ENCODE measurements around the gene CIDEC. TPM values are rescaled to one million over a fixed set of nuclear protein-coding genes. Genes with fewer than 3 reads are reported as not detected.
A peak's percentile ranks its signal among the peaks of the same experiment; 100 is the strongest.
"Not testable (repeated sequence)": the region's sequence is repeated elsewhere in the genome, so short reads cannot be mapped to it uniquely, and the experiment has no call there.

The CIDEC gene
- total RNA-seq, 2 donors from 2014 or later: 0.65 TPM; not detected in 1

- no peak overlapping the region for H3K4me3 Mint-ChIP-seq
- ATAC-seq (replicated peaks in 1 of 2) (no peak), DNase-seq (no peak)
- no peaks in the 10 kb centered on the region for H3K9me3 Mint-ChIP-seq
- peaks cover 33% of the 10 kb centered on the region for H3K4me1 Mint-ChIP-seq (ENCODE audit: low read depth)
- peaks cover 20% of the 10 kb centered on the region for H3K27me3 Mint-ChIP-seq (ENCODE audit: low read depth)
- H3K36me3 Mint-ChIP-seq (ENCODE audit: insufficient read depth in 2 of 2): peaks cover 0 to 2% of the 10 kb centered on the region in 2 donors
- no peak overlapping the region for H3K27ac Mint-ChIP-seq
Observed at GRCh38 chr3:9911863-9912262, 31.8 kb upstream of the CIDEC start.

- H3K27ac Mint-ChIP-seq: peak overlapping the region; percentile 1
- no peaks in the 10 kb centered on the region for H3K9me3 Mint-ChIP-seq
- ATAC-seq (replicated peaks in 1 of 2): peak; percentile 42 to 54
Observed at GRCh38 chr3:9909221-9910013, 29.4 kb upstream of the CIDEC start.

GRCh38 chr3:9908286-9908685 lies 28.2 kb upstream of the CIDEC start:
- no peak overlapping the region for H3K27ac Mint-ChIP-seq

More at GRCh38 chr3:9909221-9910013, 29.4 kb upstream of the CIDEC start:
- no peak for DNase-seq
- peaks cover 0 to 2% of the 10 kb centered on the region in 2 donors for H3K36me3 Mint-ChIP-seq (ENCODE audit: insufficient read depth in 2 of 2)
- no peak overlapping the region for H3K4me3 Mint-ChIP-seq
- peaks cover 22% of the 10 kb centered on the region for H3K4me1 Mint-ChIP-seq (ENCODE audit: low read depth)
- H3K27me3 Mint-ChIP-seq (ENCODE audit: low read depth): peaks cover 20% of the 10 kb centered on the region

GRCh38 chr3:9906480-9906879 lies 26.4 kb upstream of the CIDEC start:
- Mint-ChIP-seq H3K36me3 (ENCODE audit: insufficient read depth in 2 of 2) (no peaks in the 10 kb centered on the region), H3K27ac (no peak overlapping the region), H3K4me3 (no peak overlapping the region), H3K27me3 (ENCODE audit: low read depth) (peaks cover 10% of the 10 kb centered on the region), H3K9me3 (no peaks in the 10 kb centered on the region), H3K4me1 (ENCODE audit: low read depth) (peaks cover 39% of the 10 kb centered on the region)
- DNase-seq (no peak), ATAC-seq (replicated peaks in 1 of 2) (no peak)

More at GRCh38 chr3:9908286-9908685, 28.2 kb upstream of the CIDEC start:
- no peak for DNase-seq
- H3K4me1 Mint-ChIP-seq (ENCODE audit: low read depth): peaks cover 31% of the 10 kb centered on the region
- H3K4me3 Mint-ChIP-seq: no peak overlapping the region
- no peaks in the 10 kb centered on the region for H3K9me3 Mint-ChIP-seq
- peaks cover 20% of the 10 kb centered on the region for H3K27me3 Mint-ChIP-seq (ENCODE audit: low read depth)
- peaks cover 0 to 2% of the 10 kb centered on the region in 2 donors for H3K36me3 Mint-ChIP-seq (ENCODE audit: insufficient read depth in 2 of 2)
- ATAC-seq (replicated peaks in 1 of 2): no peak

GRCh38 chr3:9903904-9904303 lies 23.9 kb upstream of the CIDEC start:
- DNase-seq: no peak
- Mint-ChIP-seq H3K27me3 (ENCODE audit: low read depth) (peaks cover 5% of the 10 kb centered on the region), H3K4me1 (ENCODE audit: low read depth) (peaks cover 31% of the 10 kb centered on the region), H3K36me3 (ENCODE audit: insufficient read depth in 2 of 2) (no peaks in the 10 kb centered on the region), H3K4me3 (peak overlapping the region in 1 of 2 donors; percentile 62), H3K9me3 (no peaks in the 10 kb centered on the region), H3K27ac (peak overlapping the region; percentile 29)
- ATAC-seq (replicated peaks in 1 of 2): no peak

DNA sequence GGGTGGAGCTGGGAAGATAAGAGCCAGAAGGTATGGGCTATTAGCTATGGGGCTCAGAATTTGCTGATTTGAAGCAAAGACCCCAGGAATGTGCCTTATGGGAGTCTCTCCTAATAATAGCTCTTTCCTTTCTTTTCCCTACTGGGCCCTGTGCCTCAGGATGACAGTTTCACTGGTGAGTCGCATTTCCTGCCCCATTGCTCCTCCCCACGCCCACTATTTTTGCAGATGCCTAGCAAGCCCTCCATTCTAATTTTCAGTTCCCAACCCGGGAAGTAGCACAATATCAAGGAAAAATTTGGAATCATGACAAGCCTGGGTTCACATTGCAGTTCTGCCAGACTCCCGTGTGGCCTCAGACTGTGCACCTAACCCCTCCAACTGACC lies 23.2 kb upstream of the CIDEC start:
- DNase-seq (peak; percentile 28 to 37), ATAC-seq (replicated peaks in 1 of 2) (peak in 1 of 2 donors; percentile 26)
- H3K27ac Mint-ChIP-seq: peak overlapping the region; percentile 30
- H3K4me1 Mint-ChIP-seq (ENCODE audit: low read depth): peaks cover 37% of the 10 kb centered on the region
- no peaks in the 10 kb centered on the region for H3K9me3 Mint-ChIP-seq
- H3K36me3 Mint-ChIP-seq (ENCODE audit: insufficient read depth in 2 of 2): no peaks in the 10 kb centered on the region
- peaks cover 5% of the 10 kb centered on the region for H3K27me3 Mint-ChIP-seq (ENCODE audit: low read depth)
- peak overlapping the region; percentile 62 to 67 for H3K4me3 Mint-ChIP-seq

DNA sequence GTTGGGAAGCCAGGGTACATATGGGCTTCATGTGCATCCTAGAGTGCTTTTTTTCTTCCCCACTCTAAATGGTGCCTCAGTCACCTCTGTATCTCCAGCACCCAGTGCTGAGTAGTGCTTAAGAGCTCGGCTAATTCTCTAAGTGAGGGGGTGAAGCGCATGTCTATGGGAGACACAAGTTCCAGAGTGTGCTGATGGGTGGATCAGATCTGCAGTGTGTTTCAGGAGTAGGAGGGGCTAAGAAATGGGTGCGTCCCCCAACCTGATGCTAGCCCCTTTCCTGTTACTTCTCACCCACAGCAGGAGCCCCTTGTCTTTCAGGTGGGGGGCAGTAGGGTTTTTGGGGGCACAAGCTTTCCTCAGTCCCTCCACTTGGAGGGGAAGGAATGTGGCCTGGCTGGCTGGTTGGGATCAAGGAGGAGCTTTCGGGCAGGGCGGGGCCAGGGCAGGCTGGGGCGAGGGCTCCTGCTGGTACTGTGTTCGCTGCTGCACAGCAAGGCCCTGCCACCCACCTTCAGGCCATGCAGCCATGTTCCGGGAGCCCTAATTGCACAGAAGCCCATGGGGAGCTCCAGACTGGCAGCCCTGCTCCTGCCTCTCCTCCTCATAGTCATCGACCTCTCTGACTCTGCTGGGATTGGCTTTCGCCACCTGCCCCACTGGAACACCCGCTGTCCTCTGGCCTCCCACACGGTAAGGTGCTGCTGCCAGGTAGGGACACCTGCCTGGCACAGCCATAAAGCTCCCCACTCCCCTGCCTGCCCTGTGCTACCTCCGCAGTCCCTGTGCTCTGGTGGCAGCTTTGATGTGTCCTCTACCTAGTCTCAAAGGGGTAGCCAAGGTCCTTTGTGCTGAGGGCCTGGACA lies 22.6 kb upstream of the CIDEC start, which contains the start of gene IL17RE:
IL17RE (plus strand) TSS at position 477 of the 866 bp plus-strand sequence; CDS start at position 562, 85 bp downstream.
- peak within 1 kb of the TSS; percentile 30 for H3K27ac Mint-ChIP-seq
- H3K4me3 Mint-ChIP-seq: peak within 1 kb of the TSS; percentile 62 to 67
- no peaks in the 10 kb centered on the region for H3K9me3 Mint-ChIP-seq
- DNase-seq (no peak), ATAC-seq (replicated peaks in 1 of 2) (peak; percentile 61 to 74)
- H3K4me1 Mint-ChIP-seq (ENCODE audit: low read depth): peaks cover 42% of the 10 kb centered on the region
- peaks cover 2% of the 10 kb centered on the region for H3K27me3 Mint-ChIP-seq (ENCODE audit: low read depth)
- no peaks in the 10 kb centered on the region for H3K36me3 Mint-ChIP-seq (ENCODE audit: insufficient read depth in 2 of 2)

DNA sequence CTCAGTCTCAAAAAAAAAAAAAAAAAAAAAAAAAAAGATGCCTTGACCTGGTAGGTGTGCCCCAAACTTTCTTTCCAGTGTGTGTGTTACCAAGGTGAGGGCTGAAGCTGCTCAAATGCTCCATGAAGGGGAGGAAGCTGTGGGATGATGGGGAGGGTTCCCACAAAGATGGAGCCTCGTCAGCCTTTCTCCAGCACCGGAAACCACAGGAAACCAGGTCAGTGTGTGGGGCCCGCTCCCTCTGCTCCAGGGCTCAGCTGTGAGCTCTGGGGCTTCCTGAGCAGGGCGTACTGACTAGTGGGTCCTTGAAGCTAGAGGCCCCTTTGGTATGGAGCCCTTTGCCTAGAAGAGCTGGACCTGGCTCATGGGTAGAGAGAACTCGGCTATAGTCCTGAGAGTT lies 21.9 kb upstream of the CIDEC start:
- Mint-ChIP-seq H3K4me1 (ENCODE audit: low read depth) (peaks cover 42% of the 10 kb centered on the region), H3K36me3 (ENCODE audit: insufficient read depth in 2 of 2) (no peaks in the 10 kb centered on the region), H3K27me3 (ENCODE audit: low read depth) (no peaks in the 10 kb centered on the region), H3K4me3 (peak overlapping the region; percentile 62 to 67), H3K27ac (no peak overlapping the region), H3K9me3 (no peaks in the 10 kb centered on the region)
- ATAC-seq (replicated peaks in 1 of 2) (peak; percentile 70 to 74), DNase-seq (peak; percentile 28)

- H3K9me3 Mint-ChIP-seq; DNase-seq; H3K27me3 Mint-ChIP-seq (ENCODE audit: low read depth); H3K36me3 Mint-ChIP-seq (ENCODE audit: insufficient read depth in 2 of 2); ATAC-seq (replicated peaks in 1 of 2): not testable (repeated sequence)
- H3K27ac Mint-ChIP-seq: peak overlapping the region; percentile 65
- H3K4me1 Mint-ChIP-seq (ENCODE audit: low read depth): peaks cover 42% of the 10 kb centered on the region
- H3K4me3 Mint-ChIP-seq: peak overlapping the region in 1 of 2 donors; percentile 62
Observed at GRCh38 chr3:9900965-9901415, 20.9 kb upstream of the CIDEC start.

GRCh38 chr3:9899289-9899791 lies 19.3 kb upstream of the CIDEC start:
- Mint-ChIP-seq H3K27me3 (ENCODE audit: low read depth) (no peaks in the 10 kb centered on the region), H3K4me3 (no peak overlapping the region), H3K36me3 (ENCODE audit: insufficient read depth in 2 of 2) (peaks cover 4 to 7% of the 10 kb centered on the region in 2 donors), H3K27ac (no peak overlapping the region), H3K9me3 (no peaks in the 10 kb centered on the region), H3K4me1 (ENCODE audit: low read depth) (peaks cover 56% of the 10 kb centered on the region)
- ATAC-seq (replicated peaks in 1 of 2) (no peak), DNase-seq (no peak)

- H3K4me3 Mint-ChIP-seq: no peak overlapping the region
- no peaks in the 10 kb centered on the region for H3K27me3 Mint-ChIP-seq (ENCODE audit: low read depth)
- no peak for ATAC-seq (replicated peaks in 1 of 2)
- H3K36me3 Mint-ChIP-seq (ENCODE audit: insufficient read depth in 2 of 2): peaks cover 4 to 7% of the 10 kb centered on the region in 2 donors
- H3K4me1 Mint-ChIP-seq (ENCODE audit: low read depth): peaks cover 58% of the 10 kb centered on the region
- H3K27ac Mint-ChIP-seq: no peak overlapping the region
- DNase-seq: no peak
- H3K9me3 Mint-ChIP-seq: no peaks in the 10 kb centered on the region
Observed at GRCh38 chr3:9898467-9899241, 18.6 kb upstream of the CIDEC start.

Measured in activated T-cell treated with anti-CD3 and anti-CD28 coated beads, Interleukin-2, amount 50 U/mL, for 72 hours (primary cell).